Measurements from ENCODE around the gene DZANK1.
"Not testable (repeated sequence)": the region's sequence is repeated elsewhere in the genome, so short reads cannot be mapped to it uniquely, and the experiment has no call there.

The DZANK1 gene

DNA sequence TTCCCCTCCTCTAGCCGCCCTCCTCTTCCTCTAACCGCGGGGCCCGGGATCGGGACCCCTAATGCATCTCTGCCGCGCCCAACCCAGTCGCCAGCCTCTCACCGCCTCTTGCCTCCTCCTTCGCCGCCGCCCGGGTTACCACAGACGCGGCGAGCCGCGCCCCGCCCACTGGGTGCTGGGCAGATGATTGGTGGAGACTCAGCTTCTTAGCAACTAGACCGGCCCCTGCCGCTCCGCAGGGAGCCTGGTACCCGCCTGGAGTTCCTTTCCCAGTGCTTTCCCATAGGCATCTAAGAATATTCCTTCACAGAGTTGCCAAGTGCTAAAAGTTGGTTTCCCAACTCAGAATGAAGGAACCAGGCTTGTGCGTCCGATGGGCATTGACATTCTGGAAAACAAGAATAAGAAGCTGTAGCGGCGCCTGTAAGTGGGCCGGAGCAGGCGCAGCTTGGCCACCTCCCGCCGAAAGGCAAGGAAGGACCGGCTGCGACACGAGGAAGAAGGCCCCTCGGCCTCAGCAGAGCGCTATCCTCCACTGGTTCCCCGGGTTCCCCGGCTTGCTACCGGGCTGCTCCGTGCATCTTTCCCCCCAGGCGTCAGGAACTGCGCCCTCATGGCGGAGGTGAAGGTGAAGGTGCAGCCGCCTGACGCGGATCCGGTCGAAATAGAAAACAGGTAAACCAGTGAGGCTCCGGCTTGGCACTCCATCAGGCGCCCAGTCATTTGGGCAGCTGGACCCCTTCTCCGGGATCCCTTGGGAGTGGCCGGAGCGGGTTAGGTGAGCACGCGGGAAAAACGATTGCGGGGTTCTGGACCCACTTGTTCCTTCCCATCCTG lies at the start of gene DZANK1, which contains the start of gene POLR3F:
Gene DZANK1, minus strand, starts transcription at position 137 of the 837 bp plus-strand sequence. CDS start 1,672 bp downstream, outside the sequence.
Gene POLR3F, plus strand, starts transcription at position 497 of the 837 bp plus-strand sequence. Its CDS starts 117 bp downstream, at position 614.
- peak; percentile 77 for DNase-seq

DNA sequence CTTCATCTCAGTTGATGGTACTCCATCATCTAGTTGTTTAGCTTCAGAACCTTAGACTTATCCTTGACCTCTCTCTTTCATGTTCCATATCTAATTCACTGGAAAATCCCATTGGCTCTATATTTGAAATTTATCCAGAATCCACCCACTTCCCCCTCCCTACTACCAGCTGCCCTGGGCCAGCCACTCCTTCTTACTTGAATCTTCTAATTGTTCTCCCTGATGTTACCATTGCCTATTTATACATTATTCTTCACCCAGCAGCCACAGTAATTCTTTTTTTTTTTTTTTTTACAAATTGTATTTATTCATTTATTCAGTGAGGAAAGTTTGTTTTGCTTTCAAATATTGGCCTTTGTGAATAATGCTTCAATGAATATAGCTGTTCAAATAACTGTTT lies 49.1 kb upstream of the DZANK1 start:
- no peak for DNase-seq

DNA sequence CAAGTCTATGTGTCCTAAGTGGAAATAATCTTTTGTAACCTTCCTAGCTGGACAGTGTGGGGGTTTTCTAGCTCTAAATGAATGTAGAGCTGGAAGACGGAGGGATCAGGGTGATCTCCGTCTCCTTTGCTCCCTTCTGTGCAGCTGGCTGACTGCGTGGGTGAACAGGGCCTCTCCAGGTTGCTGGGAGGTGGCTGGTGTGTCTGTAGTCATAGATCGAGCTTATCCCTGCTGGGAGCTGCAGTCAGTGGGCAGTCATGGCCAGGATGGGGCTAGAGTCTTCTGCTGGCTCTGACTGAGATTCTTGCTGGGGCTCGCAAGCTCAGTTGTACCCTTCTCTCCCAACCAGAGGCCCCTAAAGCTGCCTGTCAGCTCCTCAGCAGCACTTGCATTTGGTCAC lies 47.3 kb upstream of the DZANK1 start:
- DNase-seq = no peak

DNA sequence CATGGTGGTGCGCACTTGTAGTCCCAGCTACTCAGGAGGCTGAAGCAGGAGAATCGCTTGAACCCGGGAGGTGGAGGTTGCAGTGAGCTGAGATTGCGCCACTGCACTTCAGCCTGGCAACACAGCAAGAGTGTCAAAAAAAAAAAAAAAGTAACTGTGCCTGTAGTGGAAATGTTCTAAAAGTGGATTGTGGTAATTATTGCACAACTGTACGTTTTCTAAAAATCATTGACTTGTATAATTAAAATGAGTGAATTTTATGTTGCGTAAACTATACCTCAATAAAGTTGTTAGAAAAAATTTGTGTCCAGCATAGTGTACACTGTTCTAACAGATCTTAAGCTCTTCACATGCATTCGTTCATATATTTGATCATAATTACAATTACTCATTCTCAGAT lies 46.4 kb upstream of the DZANK1 start:
- peak; percentile 7 for DNase-seq

DNA sequence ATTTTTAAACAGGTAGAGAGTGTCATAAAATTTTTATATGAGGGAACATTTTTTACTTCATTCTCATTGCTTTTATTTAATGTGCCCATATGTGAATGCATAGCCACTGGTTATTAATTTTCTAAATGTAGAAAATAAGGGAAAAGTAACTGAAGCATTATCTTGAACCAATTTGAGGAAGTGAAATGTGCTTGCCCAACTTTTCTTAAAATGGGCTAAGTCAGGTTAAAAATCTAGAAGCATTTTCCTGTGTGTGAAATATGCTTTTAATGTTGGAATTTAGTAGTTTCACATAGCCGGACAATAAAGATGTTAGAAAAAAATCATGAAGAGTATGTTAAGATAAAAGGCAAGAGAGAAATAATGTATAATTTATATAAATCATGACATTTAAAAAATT lies 44.7 kb upstream of the DZANK1 start:
- DNase-seq = peak; percentile 21

DNA sequence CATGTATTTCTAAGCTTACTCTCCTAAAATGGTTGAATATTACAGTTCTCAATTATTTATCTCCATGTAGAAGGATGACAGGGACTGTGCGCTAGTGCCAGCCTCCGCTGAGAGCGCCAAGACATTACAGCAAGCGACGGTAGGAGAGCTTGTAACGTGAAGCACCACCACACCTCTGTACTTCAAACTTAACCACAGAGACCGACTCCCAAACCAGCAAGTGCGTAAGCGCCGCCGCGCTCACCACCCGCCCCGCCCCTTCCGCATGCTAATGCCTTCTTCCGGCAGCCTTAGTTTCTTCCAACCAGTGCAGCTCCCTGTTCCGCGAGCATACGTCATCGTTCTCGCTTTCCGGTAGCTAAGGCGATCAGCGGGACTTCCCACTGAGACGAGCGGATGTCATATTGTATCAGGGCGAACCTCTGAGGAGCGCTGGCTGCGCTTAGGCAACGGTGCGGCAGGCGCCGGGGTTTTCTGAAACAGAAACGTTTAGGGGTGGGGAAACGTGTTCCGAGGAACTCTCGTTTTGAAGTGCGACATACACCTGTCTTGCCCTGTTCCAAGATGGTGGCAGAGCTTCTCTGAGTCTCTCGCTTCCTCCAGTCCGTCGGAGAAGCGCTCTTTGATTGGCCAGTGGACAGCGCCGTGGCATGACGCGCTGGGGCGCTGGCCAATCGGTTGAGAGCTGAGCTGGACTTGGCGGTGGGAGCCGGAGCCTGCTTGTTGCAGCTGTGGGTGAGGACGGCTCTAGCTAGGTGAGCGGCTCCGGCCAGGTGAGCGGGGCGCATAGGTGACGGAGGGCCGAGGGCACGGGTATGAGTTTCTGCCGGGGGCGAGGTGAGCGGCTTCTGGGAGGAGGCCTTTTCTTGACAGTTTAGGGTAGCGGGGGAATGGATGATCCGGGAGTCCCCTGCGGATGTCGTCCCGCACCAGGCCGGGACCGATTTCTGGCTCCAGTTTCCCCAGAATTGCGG lies 40.7 kb upstream of the DZANK1 start, which contains the start of gene SEC23B:
Gene SEC23B, plus strand, starts transcription at position 723 of the 974 bp plus-strand sequence. CDS start 2,896 bp downstream, outside the sequence.
- peak; percentile 81 for DNase-seq

DNA sequence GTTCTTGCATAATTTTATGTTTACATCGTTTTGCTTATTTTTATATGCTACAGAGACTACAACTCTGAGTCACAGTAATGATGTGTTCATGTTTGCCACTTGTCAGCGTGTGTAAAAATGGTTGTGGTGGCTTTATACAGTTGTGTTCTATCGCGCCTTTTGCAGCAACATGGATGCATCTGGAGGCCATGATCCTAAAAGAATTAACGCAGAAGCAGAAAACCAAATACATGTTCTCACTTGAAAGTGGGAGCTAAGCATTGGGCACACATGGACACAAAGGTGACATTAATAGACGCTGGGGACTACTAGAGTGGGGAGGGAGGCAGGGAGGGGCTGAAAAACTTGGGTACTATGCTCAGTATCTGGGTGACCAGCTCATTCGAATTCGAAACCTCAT lies 39.9 kb upstream of the DZANK1 start:
- DNase-seq = no peak

DNA sequence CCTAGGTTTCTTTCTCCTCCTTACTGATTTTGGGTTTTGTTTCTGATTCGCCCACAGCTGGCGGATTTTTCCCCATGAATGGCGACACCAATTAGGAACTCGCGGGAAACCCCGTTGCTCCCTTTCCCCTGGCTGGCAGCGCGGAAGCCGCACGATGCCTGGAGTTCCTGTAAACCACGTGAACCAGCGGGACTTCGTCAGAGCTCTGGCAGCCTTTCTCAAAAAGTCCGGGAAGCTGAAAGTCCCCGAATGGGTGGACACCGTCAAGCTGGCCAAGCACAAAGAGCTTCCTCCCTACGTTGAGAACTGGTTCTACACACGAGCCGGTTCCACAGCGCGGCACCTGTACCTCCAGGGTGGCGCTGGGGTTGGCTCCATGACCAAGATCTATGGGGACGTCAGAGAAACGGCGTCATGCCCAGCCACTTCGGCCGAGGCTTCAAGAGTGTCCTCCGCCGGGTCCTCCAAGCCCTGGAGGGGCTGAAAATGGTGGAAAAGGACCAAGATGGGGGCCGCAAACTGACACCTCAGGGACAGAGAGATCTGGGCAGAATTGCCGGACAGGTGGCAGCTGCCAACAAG lies 37.7 kb upstream of the DZANK1 start:
- no peak for DNase-seq

DNA sequence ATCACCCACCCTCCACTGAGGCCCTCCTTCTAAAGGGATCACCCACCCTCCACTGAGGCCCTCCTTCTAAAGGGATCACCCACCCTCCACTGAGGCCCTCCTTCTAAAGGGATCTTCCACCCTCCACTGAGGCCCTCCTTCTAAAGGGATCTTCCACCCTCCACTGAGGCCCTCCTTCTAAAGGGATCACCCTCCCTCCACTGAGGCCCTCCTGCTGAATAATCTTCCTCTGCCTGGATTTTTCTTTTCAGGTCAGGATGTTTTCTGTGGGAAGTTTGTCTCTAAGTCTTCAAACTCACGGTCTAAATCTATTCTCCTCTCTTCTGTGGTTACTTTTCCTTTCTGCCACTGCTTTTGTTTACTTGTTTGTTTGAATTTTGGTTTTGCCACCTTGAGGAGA lies 34.8 kb upstream of the DZANK1 start:
- not testable (repeated sequence) for DNase-seq

DNA sequence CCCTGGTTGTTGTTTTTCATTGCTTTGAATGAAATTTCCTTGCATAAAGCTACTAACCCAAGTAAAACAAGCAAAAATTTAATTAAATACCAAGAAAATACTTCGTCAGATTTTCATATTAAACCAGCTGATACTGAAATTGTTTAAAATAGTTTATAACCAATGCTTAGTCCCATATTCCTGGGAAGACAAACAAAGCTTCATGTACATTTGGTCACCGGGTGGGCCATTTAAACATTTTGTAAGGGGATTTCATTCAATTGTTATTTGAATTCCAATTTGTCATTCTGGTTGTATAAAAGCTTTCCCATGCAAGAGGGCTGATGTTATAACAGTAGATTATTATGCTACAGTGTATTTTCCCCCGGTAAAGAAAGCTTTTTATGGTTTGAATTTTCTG lies 30.8 kb upstream of the DZANK1 start:
- no peak for DNase-seq

DNA sequence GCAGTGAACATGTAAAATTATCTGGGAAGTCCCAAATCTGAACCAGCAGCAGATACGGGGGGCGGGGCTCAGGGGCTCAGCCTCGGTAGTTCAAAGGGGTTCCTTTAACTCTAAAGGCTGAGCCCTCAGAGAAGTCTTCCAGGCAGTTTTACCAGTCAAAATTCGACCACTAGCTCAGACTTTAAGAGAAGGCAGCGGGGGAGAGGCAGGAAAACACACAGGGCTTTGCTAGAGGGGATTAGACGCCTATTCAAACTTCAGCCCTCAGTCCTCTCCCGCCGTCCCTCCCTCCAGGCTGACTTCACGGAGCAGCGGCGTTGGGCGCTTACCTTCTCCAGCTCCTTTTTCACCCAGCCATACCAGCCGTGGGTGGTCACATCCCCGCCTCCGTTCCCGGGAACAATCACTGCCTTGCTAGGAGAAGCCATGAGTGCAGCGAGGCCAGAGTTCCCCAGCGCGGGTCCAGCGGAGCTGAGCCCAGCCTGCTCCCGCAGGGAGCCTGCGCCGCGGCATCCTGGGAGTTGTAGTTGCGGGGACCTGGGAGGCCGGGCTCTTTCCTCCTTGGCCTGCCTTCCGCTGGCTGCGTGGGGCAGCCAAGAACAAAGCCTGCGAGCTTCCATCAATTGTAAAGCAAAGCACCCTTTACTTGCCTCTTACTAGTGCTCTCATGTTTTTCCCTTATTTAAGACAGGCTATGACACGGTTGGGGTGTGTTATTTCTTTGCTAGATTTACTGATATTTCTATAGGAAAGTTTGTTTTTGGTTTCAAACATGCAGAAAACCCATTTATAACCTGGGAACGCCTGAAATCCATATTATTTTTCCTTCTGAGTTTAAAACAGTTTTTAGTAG lies 30.1 kb upstream of the DZANK1 start, which contains the start of gene RBBP9:
Gene RBBP9, minus strand, starts transcription at position 486 of the 853 bp plus-strand sequence. Its CDS starts 58 bp downstream, at position 428.
- DNase-seq = no peak

DNA sequence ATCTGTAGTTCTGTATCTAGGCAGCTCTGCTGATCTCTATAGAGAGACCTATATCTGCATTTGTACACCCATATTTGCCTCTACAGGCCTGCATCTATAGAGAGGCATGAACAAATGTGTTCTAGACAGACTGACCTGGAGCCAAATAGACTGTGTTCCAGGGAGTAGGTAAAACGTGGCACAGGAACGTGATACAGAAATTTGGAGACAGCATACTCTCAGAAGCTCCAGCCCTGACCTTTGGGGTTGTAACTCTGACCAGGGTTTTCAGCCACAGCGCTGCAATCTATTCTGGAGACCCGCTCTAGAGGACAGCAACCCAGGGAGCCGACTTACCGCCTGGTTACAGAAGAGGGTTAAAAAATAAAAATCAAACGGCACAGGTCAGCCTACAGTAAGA lies 29.2 kb upstream of the DZANK1 start:
- DNase-seq = no peak

DNA sequence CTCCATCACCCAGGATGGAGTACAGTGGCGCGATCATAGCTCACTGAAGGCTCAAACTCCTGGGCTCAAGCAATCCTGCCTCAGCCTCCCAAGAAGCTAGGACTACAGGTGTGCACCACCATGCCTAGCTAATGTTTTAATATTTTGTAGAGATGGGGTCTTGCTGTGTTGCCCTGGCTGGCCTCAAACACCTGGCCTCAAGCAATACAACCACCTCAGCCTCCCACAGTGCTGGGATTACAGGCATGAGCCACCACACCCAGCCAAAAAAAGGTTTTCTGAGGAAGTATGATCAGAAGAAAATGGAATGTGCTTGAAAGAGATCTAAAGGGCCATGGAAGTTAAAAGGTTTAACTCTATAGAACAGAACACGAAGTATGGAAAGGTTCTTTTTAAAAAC lies 21.5 kb upstream of the DZANK1 start:
- DNase-seq = no peak

DNA sequence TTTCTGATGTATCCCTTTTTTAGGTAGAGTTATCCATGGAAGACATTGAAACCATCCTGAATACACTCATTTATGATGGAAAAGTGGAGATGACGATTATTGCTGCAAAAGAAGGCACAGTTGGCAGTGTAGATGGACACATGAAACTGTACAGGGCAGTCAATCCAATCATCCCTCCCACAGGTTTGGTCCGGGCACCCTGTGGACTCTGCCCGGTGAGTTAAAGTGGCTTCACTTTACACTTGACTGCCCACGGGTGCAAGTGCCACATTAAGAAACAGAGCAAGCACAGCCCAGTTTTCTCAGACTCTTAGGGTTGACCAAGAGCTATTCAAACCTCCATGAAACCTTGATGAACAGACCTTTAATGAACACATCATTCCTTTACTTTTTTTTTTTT lies 14.8 kb upstream of the DZANK1 start:
- DNase-seq = no peak

DNA sequence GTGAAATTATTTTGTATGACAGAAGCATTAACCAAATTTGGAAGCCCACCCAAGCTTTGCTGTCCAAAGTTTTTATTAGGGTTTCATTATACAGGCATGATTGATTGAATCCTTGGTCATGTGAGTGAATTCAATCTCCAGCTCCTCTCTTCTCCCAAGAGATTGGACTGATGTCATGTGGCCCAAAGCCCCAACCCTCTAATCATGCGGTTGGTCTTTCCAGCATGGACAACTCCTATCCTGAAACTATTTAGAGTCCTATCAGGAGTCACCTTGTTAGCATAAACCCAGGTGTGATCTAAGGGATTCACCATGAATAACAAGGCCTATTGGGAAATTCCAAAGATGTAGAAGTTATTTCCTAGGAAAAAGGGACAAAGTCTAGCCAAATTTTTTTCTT lies 11.0 kb upstream of the DZANK1 start:
- no peak for DNase-seq

DNA sequence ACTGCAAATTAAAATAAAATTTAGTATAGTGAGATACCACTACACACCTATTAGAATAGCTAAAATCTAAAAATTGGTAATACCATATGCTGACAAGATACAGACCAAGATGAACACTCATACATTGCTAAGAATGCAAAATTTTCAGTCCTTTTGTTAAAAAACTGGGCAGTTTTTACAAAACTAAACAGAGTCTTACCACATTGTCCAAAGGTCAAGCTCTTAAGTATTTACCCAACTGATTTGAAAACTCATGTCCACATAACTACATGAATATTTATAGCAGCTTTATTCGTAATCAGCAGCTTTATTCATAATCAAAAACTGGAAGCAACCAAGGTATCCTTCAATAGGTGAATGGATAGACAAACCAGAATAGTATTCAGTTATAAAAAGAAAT lies 10.4 kb upstream of the DZANK1 start:
- no peak for DNase-seq

DNA sequence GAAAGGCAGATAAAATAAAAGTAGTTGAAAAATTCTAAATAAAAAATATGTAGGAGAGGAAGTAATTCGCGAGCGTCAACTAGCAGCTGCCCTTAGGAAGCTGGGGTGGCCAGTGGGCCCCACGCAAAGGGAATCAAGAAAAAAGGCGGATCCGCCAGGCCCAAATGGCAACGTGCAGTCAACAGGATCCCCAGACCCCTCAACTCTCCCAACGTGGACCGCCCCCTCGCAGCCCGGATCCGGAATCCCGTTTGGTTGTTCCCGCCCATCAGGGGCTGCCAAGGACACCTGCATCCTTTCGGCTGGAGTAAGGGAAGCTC lies 296 bp downstream of the DZANK1 start:
- no peak for DNase-seq

DNA sequence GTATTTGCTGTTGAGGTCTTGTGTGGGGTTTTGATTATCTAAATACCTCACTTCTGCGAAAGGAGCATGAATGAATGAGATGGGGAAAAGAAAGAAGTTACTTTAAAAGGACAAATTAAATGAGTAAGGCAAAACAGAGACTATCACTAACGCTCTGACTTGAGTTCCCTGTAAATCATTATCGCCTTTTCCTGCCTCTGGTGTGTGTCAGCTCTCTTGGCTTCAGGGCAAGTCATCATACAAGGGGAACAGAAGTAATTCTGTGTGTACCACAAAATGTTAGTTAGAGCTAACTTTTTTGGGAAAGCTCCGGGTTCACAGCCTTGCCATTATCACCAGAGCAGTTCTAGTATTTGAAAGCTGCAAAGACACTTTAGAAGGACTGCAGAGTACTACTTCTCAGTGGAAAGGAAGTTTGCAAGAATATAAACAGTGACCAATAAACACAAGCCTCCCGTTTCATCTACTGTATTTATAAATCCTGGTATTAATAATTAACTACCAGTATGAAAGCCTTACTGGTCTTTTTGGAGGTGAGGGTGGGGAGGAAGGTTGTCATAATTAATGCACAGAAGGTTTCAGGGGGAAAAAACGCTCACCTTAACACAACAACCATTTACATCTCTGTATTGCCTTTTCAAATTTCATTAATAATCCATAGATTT lies 1.2 kb downstream of the DZANK1 start:
- no peak for DNase-seq

DNA sequence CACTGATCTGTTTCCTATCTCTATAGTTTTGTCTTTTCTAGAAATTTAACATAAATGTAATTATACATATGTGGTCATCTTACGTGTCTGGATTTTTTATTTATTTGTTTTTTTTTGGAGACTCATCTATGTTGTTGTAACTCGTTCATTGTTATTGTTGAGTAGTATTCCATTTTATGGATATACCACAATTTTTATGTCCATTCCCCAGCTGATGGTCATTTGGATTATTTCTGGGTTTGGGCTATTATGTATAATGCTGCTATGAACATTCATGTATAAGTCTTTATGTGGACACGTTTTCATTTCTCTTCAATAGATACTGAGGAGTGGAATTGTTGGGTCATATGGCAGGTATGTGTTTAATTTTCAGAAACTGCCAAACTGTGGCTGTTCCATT lies 10.2 kb downstream of the DZANK1 start:
- no peak for DNase-seq

DNA sequence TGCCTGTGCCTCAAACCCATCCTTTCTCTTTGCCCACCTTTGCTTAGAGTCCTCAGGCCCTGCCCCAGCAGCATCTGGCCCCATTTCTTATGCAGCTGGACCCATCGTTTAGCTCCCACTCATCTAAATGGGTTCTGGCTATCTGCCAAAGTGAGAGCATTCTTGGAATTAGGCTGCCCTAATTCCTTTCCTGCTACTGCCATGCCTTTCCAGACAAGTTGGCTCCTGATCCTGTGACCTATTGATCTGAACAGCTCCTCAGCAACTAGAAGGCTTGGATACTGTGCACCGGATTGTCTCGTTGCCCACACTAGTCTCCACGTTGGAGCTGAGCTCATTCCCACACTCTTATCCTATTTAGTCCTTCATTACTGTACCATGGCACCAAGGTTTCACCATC lies 22.9 kb downstream of the DZANK1 start:
- DNase-seq = no peak

DNA sequence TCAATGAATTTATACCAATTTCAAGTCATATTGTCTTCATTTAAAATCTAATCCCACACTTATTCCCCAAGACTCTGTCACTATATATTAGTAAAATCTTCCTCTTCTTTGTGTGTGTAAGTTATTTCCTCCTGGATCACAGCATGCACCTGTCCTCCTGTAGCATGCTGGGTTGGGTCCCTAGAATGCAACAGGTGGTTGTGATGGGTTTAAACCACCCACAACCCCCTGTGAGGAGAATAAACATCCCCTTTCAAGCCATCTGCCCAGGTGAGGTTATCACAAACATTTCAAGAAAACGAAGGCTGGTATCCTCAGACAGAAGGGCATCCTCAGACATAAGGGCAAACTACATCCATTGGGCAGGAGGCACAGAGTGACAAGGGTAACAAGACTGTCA lies 26.4 kb downstream of the DZANK1 start:
- no peak for DNase-seq

DNA sequence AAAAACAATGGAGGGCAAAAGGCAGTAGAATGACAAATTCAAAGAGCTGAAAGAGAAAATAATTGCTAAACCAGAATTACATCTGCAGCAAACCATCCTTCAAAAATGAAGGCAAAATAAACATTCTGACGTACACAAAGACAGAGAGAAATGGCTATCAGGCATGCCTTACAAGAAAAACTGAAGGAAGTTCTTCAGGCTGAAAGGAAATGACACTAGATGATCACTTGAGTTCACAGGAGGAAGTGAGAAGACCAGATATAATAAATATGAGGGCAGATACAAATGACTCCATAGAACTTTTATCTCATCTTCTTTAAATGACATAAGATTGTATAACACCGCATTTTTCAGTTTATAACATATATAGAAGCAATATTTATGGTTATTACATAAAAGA lies 30.0 kb downstream of the DZANK1 start:
- DNase-seq = peak; percentile 8

Data from SIG-M5 (cell line).